ENCODE measurements around the gene NAA35.

- no peak for TF ChIP-seq CTCF (conservative IDR thresholded peaks at IDR 0.05; ENCODE audit: low read length)
- TF ChIP-seq EZH2phosphoT487 (IDR thresholded peaks at IDR 0.05; ENCODE audit: borderline replicate concordance, low read depth, low read length), result no peak
Measured at GRCh38 chr9:85941966-85942912, 1.3 kb downstream of the NAA35 start.

Measured in OCI-LY7 (cell line).